Adipocyte (in vitro differentiated cells): Measurements from ENCODE around the gene CD47.

Experiments used
- DNase-seq: peaks from one replicate; pipeline ENCODE4 v3.0.0-alpha.2; 2015; ENCODE audit warnings: low read depth
- H3K27me3 ChIP-seq: replicated peaks from 2 replicates; pipeline ENCODE4 v1.7.0; 2013; ENCODE audit warnings: mild to moderate bottlenecking, low read length, moderate library complexity; ENCODE audit not compliant: control insufficient read depth, insufficient read depth
- H3K36me3 ChIP-seq: 2 replicates; pipeline ENCODE4 v1.7.0; 2013; ENCODE audit warnings: low read length, mild to moderate bottlenecking, moderate library complexity; ENCODE audit not compliant: control insufficient read depth, insufficient read depth, severe bottlenecking
- H3K4me1 ChIP-seq: 2 replicates; pipeline ENCODE4 v1.7.0; 2013; ENCODE audit warnings: mild to moderate bottlenecking, low read length, moderate library complexity; ENCODE audit not compliant: control insufficient read depth, insufficient read depth
- H3K4me3 ChIP-seq: 2 replicates; pipeline ENCODE4 v1.7.0; 2013; ENCODE audit warnings: mild to moderate bottlenecking, low read length, moderate library complexity
- H3K9ac ChIP-seq: 2 replicates; pipeline ENCODE4 v1.7.0; 2013; ENCODE audit warnings: mild to moderate bottlenecking, low read length, moderate library complexity
- H3K9me3 ChIP-seq: 2 replicates; pipeline ENCODE4 v1.7.0; 2013; ENCODE audit warnings: mild to moderate bottlenecking, low read length, moderate library complexity; ENCODE audit not compliant: control insufficient read depth

CD47 gene

DNA sequence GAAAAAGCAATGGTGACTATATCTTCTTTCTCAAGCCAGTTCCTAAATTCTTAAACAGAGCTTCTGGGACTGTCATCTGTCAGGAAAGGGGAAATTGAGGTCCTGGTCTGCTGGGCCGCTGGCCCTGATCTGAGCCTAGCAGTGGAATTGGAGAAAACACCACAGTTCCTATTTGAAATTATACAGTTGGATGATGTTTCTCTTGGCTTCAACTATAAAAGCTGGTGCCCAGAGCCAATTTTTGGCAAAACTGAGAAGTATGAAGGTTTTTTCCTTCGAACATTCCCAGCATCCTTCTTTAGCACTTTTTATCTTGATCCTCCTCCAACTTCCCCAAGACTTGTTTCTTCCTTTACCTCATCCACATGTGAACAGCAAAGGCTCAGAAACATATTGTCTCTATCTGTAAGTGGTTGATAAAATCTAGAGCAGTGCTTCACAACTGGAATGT, 83.9 kb downstream of the CD47 start:
- no peaks in the 10 kb centered on the region for H3K27me3 ChIP-seq
- H3K4me3 ChIP-seq: no peak overlapping the region
- no peak for DNase-seq
- peaks cover 24% of the 10 kb centered on the region for H3K4me1 ChIP-seq
- H3K9me3 ChIP-seq: no peaks in the 10 kb centered on the region
- H3K36me3 ChIP-seq: no peaks in the 10 kb centered on the region
- H3K9ac ChIP-seq: no peak overlapping the region

DNA sequence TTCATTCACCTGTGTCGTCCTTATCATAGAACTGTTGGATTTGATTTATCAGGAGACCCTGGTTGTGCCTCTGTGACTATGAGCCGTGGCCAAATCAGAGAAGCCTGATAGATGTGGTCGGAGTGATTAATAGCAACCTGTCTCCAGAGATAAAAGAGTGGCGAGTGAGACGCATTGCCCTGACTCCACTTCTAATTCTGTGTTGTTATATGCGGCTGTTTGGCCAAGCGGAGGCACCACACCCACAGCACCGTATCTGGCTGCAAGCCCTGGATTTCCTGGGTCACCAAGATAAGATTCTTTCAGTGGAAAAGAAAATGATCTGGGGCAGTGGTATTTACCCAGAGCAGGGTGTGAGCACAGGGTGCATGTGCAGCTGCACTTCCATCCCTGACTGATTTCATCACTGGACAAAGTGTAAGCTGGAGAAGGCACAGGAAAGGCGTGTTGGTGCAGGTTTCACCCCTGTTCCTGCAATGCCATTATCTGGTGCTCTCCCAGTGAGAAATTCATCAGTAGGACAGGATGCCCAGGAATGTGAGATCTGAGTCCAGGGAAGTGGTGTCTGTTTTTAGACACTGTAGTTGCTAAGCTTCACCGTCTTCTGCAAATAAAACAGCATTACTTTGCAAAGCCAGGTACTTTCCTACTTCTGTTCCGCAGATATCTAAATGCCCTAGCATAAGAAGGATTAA, 84.6 kb downstream of the CD47 start:
- Histone ChIP-seq H3K9ac (no peak overlapping the region), H3K4me3 (no peak overlapping the region), H3K4me1 (peaks cover 30% of the 10 kb centered on the region), H3K27me3 (no peaks in the 10 kb centered on the region), H3K9me3 (no peaks in the 10 kb centered on the region), H3K36me3 (no peaks in the 10 kb centered on the region)
- no peak for DNase-seq

- Histone ChIP-seq H3K27me3 (no peaks in the 10 kb centered on the region), H3K9ac (no peak overlapping the region), H3K4me1 (peaks cover 32% of the 10 kb centered on the region), H3K9me3 (no peaks in the 10 kb centered on the region), H3K4me3 (no peak overlapping the region), H3K36me3 (no peaks in the 10 kb centered on the region)
- DNase-seq: no peak
These were observed 86.2 kb downstream of the CD47 start for GRCh38 chr3:108004647-108005046.

DNA sequence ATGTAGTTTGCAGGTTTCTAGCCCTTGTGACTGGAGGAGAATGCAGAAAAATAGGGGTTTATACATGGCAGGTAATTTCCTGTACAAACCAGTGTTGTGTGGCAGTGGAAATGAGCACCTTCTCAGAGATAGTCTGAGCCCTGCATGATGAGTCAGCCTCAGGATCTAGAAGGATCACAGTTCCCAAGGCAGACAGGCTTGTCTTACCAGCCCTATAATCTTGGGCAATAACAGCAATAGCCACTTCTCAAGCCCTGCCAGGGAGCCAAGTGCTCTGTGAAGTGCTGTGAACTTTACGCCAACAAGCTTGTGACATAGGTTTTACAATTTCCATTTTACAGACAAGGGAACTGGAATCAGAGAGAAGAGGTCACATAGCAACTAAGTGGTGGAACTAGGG, 89.4 kb downstream of the CD47 start:
- Histone ChIP-seq H3K36me3 (no peaks in the 10 kb centered on the region), H3K4me1 (peaks cover 22% of the 10 kb centered on the region), H3K27me3 (no peaks in the 10 kb centered on the region), H3K9me3 (no peaks in the 10 kb centered on the region), H3K4me3 (no peak overlapping the region), H3K9ac (no peak overlapping the region)
- no peak for DNase-seq

DNA sequence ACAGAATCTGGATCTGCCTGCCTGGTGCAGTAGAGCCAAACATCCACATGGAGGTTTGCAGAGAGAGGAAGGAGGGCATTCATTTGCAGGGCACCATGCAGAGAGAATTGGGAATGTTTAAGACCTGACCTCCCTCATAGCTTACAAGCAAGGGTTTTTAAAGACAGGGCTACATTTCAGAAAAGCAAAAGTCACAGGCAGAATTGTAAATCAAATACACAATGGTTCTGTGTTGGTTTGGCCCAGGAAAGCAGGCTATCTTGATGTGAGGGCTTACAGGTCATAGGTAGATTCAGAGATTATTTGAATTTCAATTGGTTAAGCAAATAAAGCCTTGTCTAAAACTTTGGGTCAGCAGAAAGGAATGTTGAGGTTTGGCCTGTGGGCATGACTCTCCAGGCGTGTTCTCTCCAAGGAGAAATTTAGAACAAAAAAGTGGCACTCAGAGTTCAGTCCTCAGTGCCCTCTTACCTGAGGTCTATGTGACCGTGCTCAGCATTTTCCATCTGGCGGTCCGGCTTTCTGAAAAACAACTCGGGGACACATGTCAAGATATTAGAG, 91.5 kb downstream of the CD47 start:
- no peaks in the 10 kb centered on the region for H3K27me3 ChIP-seq
- DNase-seq: peak; percentile 37
- H3K9me3 ChIP-seq: no peaks in the 10 kb centered on the region

GRCh38 chr3:107997671-107998070, 93.2 kb downstream of the CD47 start:
- no peak for DNase-seq
- H3K9me3 ChIP-seq: no peaks in the 10 kb centered on the region
- peaks cover 32% of the 10 kb centered on the region for H3K4me1 ChIP-seq
- no peak overlapping the region for H3K9ac ChIP-seq
- H3K36me3 ChIP-seq: no peaks in the 10 kb centered on the region
- no peak overlapping the region for H3K4me3 ChIP-seq
- no peaks in the 10 kb centered on the region for H3K27me3 ChIP-seq

More for the DNA sequence above, 91.5 kb downstream of the CD47 start:
- H3K4me1 ChIP-seq: peaks cover 17% of the 10 kb centered on the region
- no peak overlapping the region for H3K9ac ChIP-seq
- H3K36me3 ChIP-seq: no peaks in the 10 kb centered on the region
- no peak overlapping the region for H3K4me3 ChIP-seq

GRCh38 chr3:107995823-107996222, 95.0 kb downstream of the CD47 start:
- H3K4me3 ChIP-seq: no peak overlapping the region
- H3K9ac ChIP-seq: no peak overlapping the region
- peaks cover 21% of the 10 kb centered on the region for H3K4me1 ChIP-seq
- H3K9me3 ChIP-seq: no peaks in the 10 kb centered on the region
- DNase-seq: no peak
- no peaks in the 10 kb centered on the region for H3K27me3 ChIP-seq
- no peaks in the 10 kb centered on the region for H3K36me3 ChIP-seq

- no peak overlapping the region for H3K9ac ChIP-seq
- no peaks in the 10 kb centered on the region for H3K9me3 ChIP-seq
- no peaks in the 10 kb centered on the region for H3K36me3 ChIP-seq
- H3K27me3 ChIP-seq: no peaks in the 10 kb centered on the region
- DNase-seq: no peak
- H3K4me1 ChIP-seq: peaks cover 21% of the 10 kb centered on the region
- no peak overlapping the region for H3K4me3 ChIP-seq
These were observed 95.7 kb downstream of the CD47 start for GRCh38 chr3:107994956-107995715.

DNA sequence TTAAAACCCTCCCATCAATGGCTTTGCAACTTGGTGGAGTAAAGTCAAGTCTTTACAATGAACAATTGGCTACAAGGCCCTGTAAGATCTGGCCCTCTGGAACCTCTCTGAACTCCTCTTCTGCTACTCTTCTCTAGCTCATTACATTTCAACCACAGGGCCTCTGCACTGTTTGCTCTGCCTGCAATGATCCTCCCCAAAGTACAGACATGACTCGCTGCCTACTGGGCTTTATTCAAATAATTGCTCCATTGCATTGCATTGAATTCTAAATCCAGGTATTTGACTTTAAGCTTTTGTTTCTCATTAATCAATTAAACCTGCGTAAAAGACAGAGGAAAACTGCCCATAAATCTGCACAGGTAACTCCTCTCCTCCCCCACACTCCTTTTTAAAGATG, 96.7 kb downstream of the CD47 start:
- no peaks in the 10 kb centered on the region for H3K9me3 ChIP-seq
- H3K36me3 ChIP-seq: no peaks in the 10 kb centered on the region
- no peak for DNase-seq
- peaks cover 18% of the 10 kb centered on the region for H3K4me1 ChIP-seq
- H3K9ac ChIP-seq: no peak overlapping the region
- no peaks in the 10 kb centered on the region for H3K27me3 ChIP-seq
- no peak overlapping the region for H3K4me3 ChIP-seq

GRCh38 chr3:107993771-107994170, 97.1 kb downstream of the CD47 start:
- no peak overlapping the region for H3K4me3 ChIP-seq
- H3K9me3 ChIP-seq: no peaks in the 10 kb centered on the region
- H3K9ac ChIP-seq: no peak overlapping the region
- peaks cover 17% of the 10 kb centered on the region for H3K4me1 ChIP-seq
- no peaks in the 10 kb centered on the region for H3K36me3 ChIP-seq
- peak; percentile 29 for DNase-seq
- no peaks in the 10 kb centered on the region for H3K27me3 ChIP-seq
